NCI-H2196 treated with DMSO at 0.1 percent for 48 hours (cell line): ENCODE measurements around the gene HLA-DMB.

ENCODE experiments used
- DNase-seq: peaks from one replicate; lab custom pipeline; 2025; ENCODE audit not compliant: unreplicated experiment; lab: John Stamatoyannopoulos, UW

The HLA-DMB gene

GRCh38 chr6:32940656-32941213 is at the start of gene HLA-DMB:
HLA-DMB (minus strand) TSS chr6:32941028; CDS start chr6:32940807, 221 bp downstream.
- peak; percentile 35 for DNase-seq

DNA sequence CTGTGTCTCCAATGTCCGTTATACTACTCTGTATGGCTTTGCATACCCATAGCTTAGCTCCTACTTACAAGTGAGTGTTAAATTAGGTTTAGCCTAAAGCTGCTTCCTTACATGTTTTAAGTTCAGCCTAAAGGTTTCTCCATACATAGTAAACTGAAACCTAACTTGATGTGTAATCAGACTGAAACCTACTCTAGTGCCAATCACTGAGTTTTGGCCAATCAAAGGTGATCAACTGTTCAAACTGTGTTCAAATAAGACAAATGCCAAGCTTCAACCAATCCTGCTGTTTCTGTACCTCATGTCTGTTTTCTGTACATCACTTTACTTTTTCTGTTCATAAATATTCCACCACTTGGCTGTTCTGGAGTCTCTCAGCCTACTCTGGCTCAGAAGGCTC is 48.5 kb upstream of the HLA-DMB start:
- DNase-seq = no peak

GRCh38 chr6:32984622-32985389 is 44.0 kb upstream of the HLA-DMB start:
- DNase-seq = peak; percentile 89

DNA sequence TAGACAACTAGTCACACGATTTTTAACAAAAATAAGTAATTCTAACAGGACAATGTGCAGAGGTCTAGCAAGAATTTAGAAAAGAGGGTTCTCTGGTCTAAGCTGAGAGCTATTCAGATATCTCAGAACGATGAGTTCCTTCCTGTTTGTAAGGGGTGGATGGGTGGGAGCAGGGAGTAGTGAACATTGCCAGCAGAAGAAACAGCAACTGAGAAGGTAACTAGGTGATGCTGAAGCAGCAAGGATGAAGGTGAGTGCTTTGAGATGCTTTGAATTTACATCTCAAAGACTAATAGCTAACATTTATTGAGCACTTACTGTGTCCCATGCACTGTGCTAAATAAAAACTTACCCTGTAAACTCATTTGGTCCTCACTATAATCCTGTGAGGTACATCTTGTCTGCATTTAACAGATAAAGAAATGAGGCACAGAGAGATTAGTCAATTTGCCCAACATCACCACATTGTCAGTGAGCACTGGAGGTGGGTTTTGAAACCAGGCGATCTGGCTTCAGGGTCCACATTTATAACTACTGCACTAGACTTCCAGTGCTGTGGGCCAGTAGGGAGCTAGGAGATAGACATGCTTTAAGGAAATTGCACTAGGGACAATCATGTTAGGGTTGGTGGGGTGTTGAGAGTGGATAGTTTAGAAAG is 43.3 kb upstream of the HLA-DMB start:
- DNase-seq = no peak

DNA sequence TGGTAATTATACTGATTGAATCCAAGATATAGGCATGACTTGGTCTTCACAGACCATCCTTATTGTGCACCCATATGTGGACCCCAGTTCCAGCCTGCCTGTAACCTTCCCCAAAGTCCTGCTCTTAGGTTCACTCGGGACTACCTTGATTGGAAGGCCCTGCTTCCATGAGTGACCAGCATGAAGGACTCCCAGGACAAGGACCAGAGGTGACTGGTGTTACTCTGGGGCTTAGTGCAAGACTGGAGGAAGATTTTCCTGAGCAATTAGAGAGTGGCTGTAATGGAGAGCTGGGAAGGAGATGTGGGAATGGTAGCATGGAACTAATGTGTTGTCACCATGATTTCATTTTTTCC is 42.6 kb upstream of the HLA-DMB start:
- DNase-seq = no peak

DNA sequence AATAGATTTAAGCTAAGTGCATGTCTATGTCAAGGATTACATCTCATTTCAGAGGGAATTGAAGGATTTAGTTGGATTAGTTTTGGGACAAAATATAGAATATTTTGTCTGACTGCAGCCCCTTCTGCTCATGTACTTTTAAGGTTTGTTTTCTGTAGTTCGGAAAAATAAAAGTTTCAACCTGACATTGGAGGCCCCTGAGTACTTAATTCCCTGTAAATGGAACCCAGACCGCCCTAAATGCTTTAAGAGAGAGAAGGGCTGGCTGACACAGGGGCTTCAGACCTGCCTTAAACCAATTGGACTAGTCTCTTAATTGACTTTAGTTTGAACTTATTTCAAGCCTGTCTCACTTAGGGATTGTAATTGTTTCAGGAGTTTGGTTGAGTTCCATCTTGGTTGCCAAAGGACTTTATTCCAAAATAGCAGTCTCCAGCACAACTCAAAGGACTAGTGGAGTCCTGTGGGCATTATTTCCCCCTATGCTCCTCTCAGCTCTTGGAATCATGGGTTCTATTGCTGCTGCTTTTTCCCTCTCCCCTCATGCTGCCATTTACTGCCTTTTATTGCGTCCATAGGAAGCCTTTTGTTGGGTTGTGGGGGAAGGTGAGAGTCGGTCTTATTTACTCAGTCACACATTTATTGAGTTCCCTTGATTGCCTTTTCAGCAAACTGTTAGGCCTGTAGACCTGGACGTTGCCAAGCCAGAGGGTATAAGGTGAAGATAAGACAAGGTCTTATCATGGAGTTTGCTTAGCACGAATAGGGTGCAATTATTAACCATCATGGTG is 42.1 kb upstream of the HLA-DMB start:
- DNase-seq = no peak

DNA sequence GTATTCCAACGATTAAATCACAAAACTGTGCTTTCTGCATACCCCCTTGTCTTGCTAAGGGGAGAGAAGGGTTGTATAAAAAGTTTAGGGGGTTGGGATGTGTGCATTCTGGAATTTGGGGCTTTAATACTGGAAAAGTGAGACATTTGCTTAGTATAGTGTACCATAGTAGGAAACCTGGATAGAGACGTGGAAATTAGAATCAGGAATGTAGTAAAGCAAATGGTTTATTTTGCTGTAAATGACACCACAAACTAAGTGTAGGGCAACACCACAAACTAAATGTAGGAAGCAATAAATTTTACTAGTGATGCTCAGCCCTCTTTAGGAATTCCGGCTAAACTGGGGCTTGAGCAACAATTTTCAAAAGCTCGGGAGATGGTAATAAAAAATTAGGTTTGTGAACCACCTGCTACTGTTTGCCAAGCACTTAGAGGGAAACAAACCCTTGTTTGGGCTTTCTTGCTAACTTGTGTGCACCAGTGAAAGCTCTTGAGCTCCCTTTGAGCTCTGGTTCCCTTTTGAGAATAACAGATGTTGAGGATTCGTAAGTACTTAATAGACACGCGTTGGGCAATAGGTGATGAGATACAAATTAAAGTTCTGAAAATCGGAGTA is 41.4 kb upstream of the HLA-DMB start:
- DNase-seq = peak; percentile 58

- DNase-seq = no peak
Observed at GRCh38 chr6:32980488-32981038, 39.7 kb upstream of the HLA-DMB start.

GRCh38 chr6:32979720-32980487 is 39.1 kb upstream of the HLA-DMB start:
- DNase-seq = no peak

DNA sequence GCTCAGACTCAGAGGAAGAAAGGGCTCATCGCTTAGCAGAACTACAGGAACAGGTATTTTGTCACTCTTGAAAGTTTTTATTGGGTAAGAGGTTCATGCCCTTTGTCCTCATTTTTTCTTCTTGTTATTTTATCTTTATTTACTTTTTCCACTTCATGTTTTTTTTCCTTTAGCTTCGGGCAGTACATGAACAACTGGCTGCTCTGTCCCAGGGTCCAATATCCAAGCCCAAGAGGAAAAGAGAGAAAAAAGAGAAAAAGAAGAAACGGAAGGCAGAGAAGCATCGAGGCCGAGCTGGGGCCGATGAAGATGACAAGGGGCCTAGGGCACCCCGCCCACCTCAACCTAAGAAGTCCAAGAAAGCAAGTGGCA is 37.1 kb upstream of the HLA-DMB start:
- DNase-seq = no peak

- no peak for DNase-seq
Observed at GRCh38 chr6:32977272-32977952, 36.6 kb upstream of the HLA-DMB start.

GRCh38 chr6:32976334-32977069 is 35.7 kb upstream of the HLA-DMB start:
- DNase-seq = no peak

- no peak for DNase-seq
Observed at GRCh38 chr6:32975886-32976285, 35.1 kb upstream of the HLA-DMB start.

DNA sequence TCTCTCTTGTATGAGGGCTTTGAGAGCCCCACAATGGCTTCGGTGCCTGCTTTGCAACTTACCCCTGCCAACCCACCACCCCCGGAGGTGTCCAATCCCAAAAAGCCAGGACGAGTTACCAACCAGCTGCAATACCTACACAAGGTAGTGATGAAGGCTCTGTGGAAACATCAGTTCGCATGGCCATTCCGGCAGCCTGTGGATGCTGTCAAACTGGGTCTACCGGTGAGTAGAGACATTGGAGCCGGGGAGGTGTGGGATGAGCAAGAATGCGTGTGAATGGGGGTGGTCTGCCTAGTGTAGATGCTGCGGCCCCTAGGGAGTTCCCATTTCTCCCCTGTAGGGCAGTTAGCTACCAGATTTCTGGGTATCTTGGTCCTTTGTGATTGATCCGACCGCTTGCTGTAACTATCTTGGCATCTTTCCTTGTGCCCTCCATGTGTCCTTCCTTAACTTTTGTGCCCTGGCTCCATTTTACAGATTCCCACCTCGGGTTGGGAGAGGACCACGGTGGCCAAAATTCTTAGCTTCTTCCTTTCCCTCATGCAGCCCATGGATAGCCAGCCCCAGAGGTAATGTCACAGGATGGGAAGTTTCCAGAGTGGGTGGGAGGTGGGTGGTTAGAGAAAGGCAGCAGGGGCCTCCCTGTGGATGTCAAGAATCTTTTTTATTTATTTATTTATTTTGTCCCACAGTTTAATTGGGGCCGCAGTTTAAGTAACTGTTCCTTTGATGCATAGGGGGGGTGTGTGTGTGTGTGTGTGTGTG is 33.9 kb upstream of the HLA-DMB start:
- DNase-seq = no peak

GRCh38 chr6:32974016-32974333 is 33.1 kb upstream of the HLA-DMB start:
- no peak for DNase-seq

DNA sequence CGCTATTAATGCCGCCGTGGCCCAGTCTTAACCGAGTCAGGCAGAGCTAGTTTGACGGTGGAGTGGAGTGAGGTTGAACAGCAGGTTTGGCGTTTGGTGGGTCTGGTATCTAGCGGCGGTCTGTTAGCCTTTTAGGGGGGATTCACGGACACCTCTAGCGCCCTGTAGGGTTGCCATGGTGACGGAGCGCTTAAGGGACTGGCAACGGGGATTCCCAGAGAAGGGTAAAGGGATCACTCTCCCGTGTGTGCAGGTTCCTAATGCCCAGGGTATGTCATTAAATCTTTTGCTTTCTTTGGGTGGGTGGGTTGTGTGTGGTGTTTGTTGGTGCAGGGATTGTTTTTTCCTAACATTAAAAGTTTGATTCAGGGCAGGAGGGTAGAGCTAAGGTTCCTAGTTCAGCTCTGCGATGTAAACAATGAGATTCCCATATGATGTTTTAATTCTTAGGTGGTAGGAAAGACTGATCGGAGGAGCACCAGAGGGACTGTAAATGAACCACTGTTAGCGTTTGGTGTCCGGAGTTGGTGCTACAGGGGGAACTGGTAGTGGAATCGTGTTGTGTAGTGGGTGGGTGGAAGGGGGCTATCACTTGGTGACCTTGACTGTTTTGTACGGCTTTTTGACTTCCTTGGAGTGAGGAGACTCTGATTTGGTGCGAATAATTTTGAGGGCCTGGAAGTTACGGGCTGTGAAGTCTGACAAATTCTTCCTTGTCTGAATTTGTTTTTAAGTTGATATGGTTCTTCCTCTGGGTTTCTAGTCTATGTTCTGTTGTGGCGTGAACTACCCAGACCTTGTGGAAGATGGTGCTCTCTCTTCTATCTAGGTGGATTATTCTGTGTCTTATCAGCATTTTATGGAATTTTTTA is 32.6 kb upstream of the HLA-DMB start:
- DNase-seq = no peak

DNA sequence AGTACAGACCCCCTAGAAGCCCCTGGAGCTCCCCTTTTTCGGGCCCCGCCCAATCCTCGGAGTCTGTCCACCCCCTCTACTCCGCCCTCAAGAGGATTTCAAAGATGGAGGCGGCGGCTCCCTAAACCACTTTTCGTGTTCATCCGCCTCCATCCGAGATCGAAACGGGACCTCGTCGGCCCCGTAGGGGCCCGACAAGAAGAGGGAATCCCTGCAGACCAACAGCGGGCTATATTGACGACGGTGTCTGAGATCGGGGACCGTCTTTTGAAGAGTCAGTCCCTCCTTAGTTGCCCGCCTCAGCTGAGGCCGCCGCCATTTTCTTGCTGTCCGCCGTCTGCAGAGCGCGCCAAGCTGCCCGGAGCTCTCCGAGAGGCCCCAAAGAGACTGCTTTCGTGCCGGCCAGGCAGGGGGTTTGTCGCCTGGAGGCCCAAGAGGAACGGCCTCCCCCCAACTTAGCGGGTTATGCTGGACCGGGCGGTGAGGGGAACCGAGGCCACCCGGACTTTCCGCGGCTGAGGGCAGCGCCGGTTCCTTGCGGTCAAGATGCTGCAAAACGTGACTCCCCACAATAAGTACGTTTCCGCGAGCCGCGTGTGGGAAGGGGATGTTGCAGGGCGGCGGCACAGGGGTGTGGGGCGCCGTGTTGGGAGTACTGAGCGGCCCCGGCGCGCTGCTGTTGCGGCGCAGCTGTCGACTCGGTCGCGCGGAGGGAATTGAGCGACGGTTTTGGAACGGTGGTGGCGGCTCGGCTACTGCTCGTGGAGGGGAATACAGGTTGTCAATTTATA is 31.7 kb upstream of the HLA-DMB start:
- DNase-seq = no peak
